HepG2 (cell line): ENCODE measurements around the gene RHBDD1. TPM values are rescaled to one million over a fixed set of nuclear protein-coding genes. Genes with fewer than 3 reads are reported as not detected.

Experiments
- ATAC-seq: fragments of 200-7000 bp; cut with Tn5 transposase; 3 replicates; pipeline ENCODE4 v1.9.1; 2020; ENCODE audit warnings: mild to moderate bottlenecking, moderate library complexity
- BruUV-seq: library from RNA; stranded (reverse); fragments of 400-500 nt; replicated peaks from 2 replicates; lab custom pipeline; 2021; lab: Mats Ljungman, UMichigan
- CTCF ChIA-PET: fragments of 300-600 bp; formaldehyde crosslinking; extraction: SDS; loops from one replicate; lab custom pipeline; 2021; ENCODE audit warnings: low total read pairs, inconsistent platforms, low intra/inter-chr PET ratio; lab: Yijun Ruan, JAX
- POLR2A ChIA-PET: fragments of 350-600 bp; sonication (Branson Sonifier 250); formaldehyde crosslinking; loops from one replicate; lab custom pipeline; 2020; ENCODE audit warnings: antibody characterized with exemption, inconsistent platforms; lab: Yijun Ruan, JAX
- DNase-seq: peaks from one replicate; pipeline ENCODE4 v3.0.0-alpha.2; 2015; ENCODE audit warnings: low spot score
- FAIRE-seq: peaks from 3 replicates; lab custom pipeline; 2011; peaks lifted over from hg19 to GRCh38; lab: Jason Lieb, UNC
- H2AFZ ChIP-seq: one replicate; pipeline ENCODE4 v1.6.1; 2011; ENCODE audit warnings: low read length, inconsistent platforms
- H3K27ac ChIP-seq: fragments of 300-600 bp; 3 replicates; pipeline ENCODE4 v1.8.0; 2011; ENCODE audit warnings: mixed run types, mild to moderate bottlenecking, mixed read lengths, low read length, inconsistent platforms; ENCODE audit not compliant: insufficient read depth; ENCODE audit errors: extremely low read length
- H3K27me3 ChIP-seq, 2 experiments: fragments of 200-600 bp in 1 of 2; 2 replicates in 1 of 2; 3 replicates in 1 of 2; pipeline versions ENCODE4 v1.6.0 to v1.8.0; 2011; ENCODE audit warnings: low read length in 2 of 2, mild to moderate bottlenecking in 2 of 2, moderate library complexity in 2 of 2, inconsistent platforms in 1 of 2; ENCODE audit not compliant: insufficient read depth in 2 of 2, control insufficient read depth in 1 of 2
- H3K36me3 ChIP-seq, 2 experiments: fragments of 200-600 bp in 1 of 2; replicated peaks in 1 of 2; 2 replicates in 1 of 2; 3 replicates in 1 of 2; pipeline versions ENCODE4 v1.5.1 to v1.8.0; 2011; ENCODE audit warnings: low read length in 2 of 2, inconsistent platforms in 1 of 2; ENCODE audit not compliant: insufficient read depth in 2 of 2, control insufficient read depth in 1 of 2
- H3K4me1 ChIP-seq: 2 replicates; pipeline ENCODE4 v1.5.1; 2012; ENCODE audit warnings: low read length, inconsistent platforms; ENCODE audit not compliant: insufficient read depth
- H3K4me2 ChIP-seq: 2 replicates; pipeline ENCODE4 v1.6.0; 2011; ENCODE audit warnings: low read depth, low read length, inconsistent platforms
- H3K4me3 ChIP-seq, 3 experiments: fragments of 200-600 bp in 1 of 3; sonication (generic), shearing (Covaris generic) in 1 of 3; replicated peaks in 1 of 3; 2 replicates each; pipeline ENCODE4 v1.5.1; 2011 to 2016; ENCODE audit warnings: low read length in 3 of 3, inconsistent platforms in 2 of 3, low read depth in 2 of 3, mild to moderate bottlenecking in 2 of 3, control low read depth in 1 of 3, mixed read lengths in 1 of 3; ENCODE audit not compliant: insufficient read depth in 1 of 3
- H3K79me2 ChIP-seq: one replicate; pipeline ENCODE4 v1.6.1; 2011; ENCODE audit warnings: low read length, inconsistent platforms; ENCODE audit not compliant: insufficient read depth
- H3K9ac ChIP-seq: 2 replicates; pipeline ENCODE4 v1.6.0; 2011; ENCODE audit warnings: mild to moderate bottlenecking, low read depth, low read length, inconsistent platforms; ENCODE audit not compliant: insufficient read depth
- H3K9me3 ChIP-seq: 2 replicates; pipeline ENCODE4 v1.5.1; 2012; ENCODE audit warnings: mild to moderate bottlenecking, low read length
- H4K20me1 ChIP-seq: 2 replicates; pipeline ENCODE4 v1.6.0; 2011; ENCODE audit warnings: inconsistent platforms, mild to moderate bottlenecking, low read length, moderate library complexity; ENCODE audit not compliant: insufficient read depth
- AGO1 ChIP-seq: fragments of 200-400 bp; formaldehyde crosslinking; IDR thresholded peaks from 2 replicates; pipeline ENCODE4 v1.6.1; 2017; ENCODE audit warnings: mild to moderate bottlenecking, low read depth, low read length, moderate library complexity; ENCODE audit not compliant: poor library complexity, severe bottlenecking
- BCL6 ChIP-seq: IDR thresholded peaks from 2 replicates; pipeline ENCODE4 v1.6.1; 2016; ENCODE audit warnings: missing genetic modification reagents, missing compliant biosample characterization
- FIP1L1 ChIP-seq: fragments of 200-400 bp; formaldehyde crosslinking; IDR thresholded peaks from 2 replicates; pipeline ENCODE4 v1.6.1; 2018; ENCODE audit warnings: low read depth, mild to moderate bottlenecking, low read length, moderate library complexity, borderline replicate concordance; ENCODE audit not compliant: insufficient read depth
- FOXA1 ChIP-seq, 2 experiments: fragments of 450-650 bp in 1 of 2; sonication (generic) in 1 of 2; formaldehyde crosslinking in 1 of 2; IDR thresholded peaks; 2 replicates each; pipeline versions ENCODE4 v1.4.0 to v1.6.1; 2016 to 2020; ENCODE audit warnings: missing genetic modification reagents in 1 of 2
- GFI1 ChIP-seq: sonication (generic); formaldehyde crosslinking; IDR thresholded peaks from 2 replicates; pipeline ENCODE4 v1.5.0; 2020; ENCODE audit warnings: missing genetic modification reagents, mild to moderate bottlenecking, borderline replicate concordance
- HDAC1 ChIP-seq: sonication (generic); formaldehyde crosslinking; IDR thresholded peaks from 2 replicates; pipeline ENCODE4 v1.5.1; 2020; ENCODE audit warnings: mild to moderate bottlenecking, missing genetic modification reagents
- HDAC2 ChIP-seq: sonication (generic); formaldehyde crosslinking; IDR thresholded peaks from 2 replicates; pipeline ENCODE4 v1.4.0; 2020; ENCODE audit warnings: missing genetic modification reagents
- KLF12 ChIP-seq: sonication (generic); formaldehyde crosslinking; IDR thresholded peaks from 2 replicates; pipeline ENCODE4 v1.4.0; 2020; ENCODE audit warnings: missing genetic modification reagents, borderline replicate concordance
- KLF9 ChIP-seq: IDR thresholded peaks from 2 replicates; pipeline ENCODE4 v1.6.1; 2016; ENCODE audit warnings: low read depth
- NCOA2 ChIP-seq: sonication (generic); formaldehyde crosslinking; IDR thresholded peaks from 2 replicates; pipeline ENCODE4 v1.8.0; 2022; ENCODE audit warnings: inconsistent platforms
- PPARG ChIP-seq: conservative IDR thresholded peaks from 2 replicates; pipeline ENCODE4 v1.6.1; 2016; ENCODE audit warnings: missing biosample characterization, missing genetic modification reagents
- SMC3 ChIP-seq: IDR thresholded peaks from 2 replicates; pipeline ENCODE4 v1.6.1; 2011; ENCODE audit warnings: low read length, improper control_type of control experiment
- TBL1XR1 ChIP-seq: fragments of 150-350 bp; IDR thresholded peaks from 2 replicates; pipeline ENCODE4 v1.6.1; 2014; ENCODE audit warnings: borderline replicate concordance, low read length; ENCODE audit not compliant: partially characterized antibody
- TCF7 ChIP-seq: sonication (generic); IDR thresholded peaks from 2 replicates; pipeline ENCODE4 v1.6.1; 2016; ENCODE audit warnings: antibody characterized with exemption, low read depth
- ZBTB42 ChIP-seq: sonication (generic); formaldehyde crosslinking; IDR thresholded peaks from 2 replicates; pipeline ENCODE4 v1.5.0; 2020; ENCODE audit warnings: mild to moderate bottlenecking, missing genetic modification reagents
- ZFP82 ChIP-seq: sonication (generic); formaldehyde crosslinking; IDR thresholded peaks from 2 replicates; pipeline ENCODE4 v1.5.1; 2020; ENCODE audit warnings: mild to moderate bottlenecking, missing genetic modification reagents, borderline replicate concordance
- ZNF556 ChIP-seq: sonication (generic); formaldehyde crosslinking; IDR thresholded peaks from 2 replicates; pipeline ENCODE4 v1.4.0; 2020; ENCODE audit warnings: mild to moderate bottlenecking, missing genetic modification reagents, borderline replicate concordance
- WGBS: methylation state at CpG from one replicate; pipeline ENCODE4 v1.1.6; 2017; ENCODE audit warnings: low lambda C conversion rate; 5-methylcytosine and 5-hydroxymethylcytosine counted together
- in situ Hi-C: cut with HindIII; loops from 2 replicates; pipeline ENCODE4 v1.10.0; 2017; ENCODE audit warnings: low pct_unique_long_range_greater_than_20kb; ENCODE audit not compliant: extremely low pct_ligation_motif_present
- intact Hi-C: fragments of 100-400 bp; cut with micrococcal nuclease; formaldehyde crosslinking; loops from one replicate; pipeline ENCODE4 v1.10.0; 2022; ENCODE audit not compliant: unreplicated experiment
- polyA plus RNA-seq, 8 experiments: library from polyadenylated mRNA; depleted of rRNA in 3 of 8; stranded (reverse) in 7 of 8; unstranded in 1 of 8; fragments of >200 nt; fragmentation: Illumina TruSeq in 4 of 8; extraction: Trizol in 4 of 8; gene quantifications; 2 replicates each; pipeline versions ENCODE4 v1.2.1 to v1.2.3, GENCODE V29; 2011 to 2016; ENCODE audit warnings: low read depth in 4 of 8, missing spikeins in 1 of 8, mixed read lengths in 1 of 8; ENCODE audit not compliant: insufficient read depth in 1 of 8
- total RNA-seq, 5 experiments: library from RNA; depleted of rRNA; stranded (reverse); fragments of >200 nt; fragmentation: Illumina TruSeq; extraction: Trizol; gene quantifications; 2 replicates each; pipeline ENCODE4 v1.2.3, GENCODE V29; 2016; ENCODE audit warnings: low read depth in 1 of 5
- TF ChIP-seq, protein P1 (sequence below): sonication (generic); formaldehyde crosslinking; IDR thresholded peaks from 2 replicates; pipeline ENCODE4 v1.4.0; 2020; ENCODE audit warnings: missing genetic modification reagents
- TF ChIP-seq, protein P2 (sequence below): sonication (generic); formaldehyde crosslinking; IDR thresholded peaks from 2 replicates; pipeline ENCODE4 v1.4.0; 2020; ENCODE audit warnings: missing genetic modification reagents; ENCODE audit errors: not compliant biosample characterization
- TF ChIP-seq, protein P3 (sequence below): sonication (generic); formaldehyde crosslinking; IDR thresholded peaks from 2 replicates; pipeline ENCODE4 v1.5.0; 2020; ENCODE audit warnings: missing genetic modification reagents, mild to moderate bottlenecking, borderline replicate concordance

The RHBDD1 gene
- total and polyA plus RNA-seq, 2 of the 13 experiments (the other 11 are each of a cell fraction or from before 2014, with no cell fraction given) = 8.2 to 9.5 TPM

- TF ChIP-seq AGO1 (no peak), FIP1L1 (no peak)
Measured at GRCh38 chr2:227036527-227036926, 200.7 kb downstream of the RHBDD1 start (continued).

GRCh38 chr2:227038550-227039189 lies 202.8 kb downstream of the RHBDD1 start:
- H4K20me1 ChIP-seq = no peaks in the 10 kb centered on the region
- no peaks in the 10 kb centered on the region; a peak in 2 of 5 replicates for H3K27me3 ChIP-seq
- FAIRE-seq (peak; percentile 86), DNase-seq (peak; percentile 73), ATAC-seq (peak; percentile 98)
- WGBS = 0% methylated on average over 1 of the region's 1 CpG
- 0 out of 2 replicates have a peak overlapping the region, but pooled peaks have one; percentile 24 for H3K4me2 ChIP-seq
- CTCF ChIA-PET = no interaction called here
- peaks cover 16% of the 10 kb centered on the region for H3K4me1 ChIP-seq
- no peaks in the 10 kb centered on the region for H3K9me3 ChIP-seq
- no peak overlapping the region for H2AFZ ChIP-seq
- no peak overlapping the region for H3K4me3 ChIP-seq
- POLR2A ChIA-PET = no interaction called here
- in situ Hi-C loops (no loop called here), intact Hi-C loops (loop anchor here (1.0 kb wide), 1 partner anchor 69 kb away; no protein-coding TSS in a partner anchor)
- H3K27ac ChIP-seq = no peak overlapping the region
- no peak overlapping the region for H3K9ac ChIP-seq
- no peaks in the 10 kb centered on the region for H3K36me3 ChIP-seq
- no peaks in the 10 kb centered on the region for H3K79me2 ChIP-seq
- no TSS peak for BruUV-seq
- TF ChIP-seq SMC3 (no peak), TBL1XR1 (no peak), PPARG (CRISPR knock-in tag) (peak; percentile 84), HDAC1 (peak; percentile 63; the same call in 1 of the 2 replicates), ZFP82 (CRISPR knock-in tag) (no peak), KLF12 (no peak), ZBTB42 (CRISPR knock-in tag) (peak; percentile 61; the same call in 1 of the 2 replicates), ZNF556 (peak; percentile 33; the same call in 1 of the 2 replicates), FOXA1 (IDR thresholded peaks at IDR 0.05) (peak; percentile 43), FOXA1 (CRISPR knock-in tag; IDR thresholded peaks at IDR 0.05) (peak; percentile 88), TCF7 (peak; percentile 88), HDAC2 (CRISPR knock-in tag) (peak; percentile 87), NCOA2 (CRISPR knock-in tag) (peak; percentile 68; the same call in 1 of the 2 replicates), GFI1 (CRISPR knock-in tag) (peak; percentile 89), KLF9 (no peak), BCL6 (CRISPR knock-in tag) (peak; percentile 56)
- TF ChIP-seq, protein P1, sequence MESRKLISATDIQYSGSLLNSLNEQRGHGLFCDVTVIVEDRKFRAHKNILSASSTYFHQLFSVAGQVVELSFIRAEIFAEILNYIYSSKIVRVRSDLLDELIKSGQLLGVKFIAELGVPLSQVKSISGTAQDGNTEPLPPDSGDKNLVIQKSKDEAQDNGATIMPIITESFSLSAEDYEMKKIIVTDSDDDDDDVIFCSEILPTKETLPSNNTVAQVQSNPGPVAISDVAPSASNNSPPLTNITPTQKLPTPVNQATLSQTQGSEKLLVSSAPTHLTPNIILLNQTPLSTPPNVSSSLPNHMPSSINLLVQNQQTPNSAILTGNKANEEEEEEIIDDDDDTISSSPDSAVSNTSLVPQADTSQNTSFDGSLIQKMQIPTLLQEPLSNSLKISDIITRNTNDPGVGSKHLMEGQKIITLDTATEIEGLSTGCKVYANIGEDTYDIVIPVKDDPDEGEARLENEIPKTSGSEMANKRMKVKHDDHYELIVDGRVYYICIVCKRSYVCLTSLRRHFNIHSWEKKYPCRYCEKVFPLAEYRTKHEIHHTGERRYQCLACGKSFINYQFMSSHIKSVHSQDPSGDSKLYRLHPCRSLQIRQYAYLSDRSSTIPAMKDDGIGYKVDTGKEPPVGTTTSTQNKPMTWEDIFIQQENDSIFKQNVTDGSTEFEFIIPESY (CRISPR knock-in tag) = no peak
- TF ChIP-seq, protein P2, sequence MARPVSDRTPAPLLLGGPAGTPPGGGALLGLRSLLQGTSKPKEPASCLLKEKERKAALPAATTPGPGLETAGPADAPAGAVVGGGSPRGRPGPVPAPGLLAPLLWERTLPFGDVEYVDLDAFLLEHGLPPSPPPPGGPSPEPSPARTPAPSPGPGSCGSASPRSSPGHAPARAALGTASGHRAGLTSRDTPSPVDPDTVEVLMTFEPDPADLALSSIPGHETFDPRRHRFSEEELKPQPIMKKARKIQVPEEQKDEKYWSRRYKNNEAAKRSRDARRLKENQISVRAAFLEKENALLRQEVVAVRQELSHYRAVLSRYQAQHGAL (CRISPR knock-in tag) = no peak
- TF ChIP-seq, protein P3, sequence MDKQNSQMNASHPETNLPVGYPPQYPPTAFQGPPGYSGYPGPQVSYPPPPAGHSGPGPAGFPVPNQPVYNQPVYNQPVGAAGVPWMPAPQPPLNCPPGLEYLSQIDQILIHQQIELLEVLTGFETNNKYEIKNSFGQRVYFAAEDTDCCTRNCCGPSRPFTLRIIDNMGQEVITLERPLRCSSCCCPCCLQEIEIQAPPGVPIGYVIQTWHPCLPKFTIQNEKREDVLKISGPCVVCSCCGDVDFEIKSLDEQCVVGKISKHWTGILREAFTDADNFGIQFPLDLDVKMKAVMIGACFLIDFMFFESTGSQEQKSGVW (CRISPR knock-in tag) = no peak
